OCI-LY7 (cell line): ENCODE data around the gene CFTR. TPM values are rescaled to one million over a fixed set of nuclear protein-coding genes. Genes with fewer than 3 reads are reported as not detected.

Experiments
- BruUV-seq: library from RNA; stranded (reverse); fragments of 400-500 nt; replicated peaks from 2 replicates; lab custom pipeline; 2021; lab: Mats Ljungman, UMichigan
- CTCF ChIA-PET: fragments of 300-600 bp; sonication (Branson Sonifier 250); formaldehyde crosslinking; loops from one replicate; lab custom pipeline; 2022; ENCODE audit warnings: antibody characterized with exemption; ENCODE audit not compliant: unreplicated experiment; lab: Charles Lee
- POLR2A ChIA-PET: fragments of 300-600 bp; sonication (Branson Sonifier 250); formaldehyde crosslinking; loops from one replicate; lab custom pipeline; 2022; ENCODE audit warnings: antibody characterized with exemption; lab: Charles Lee
- DNase-seq: peaks from one replicate; pipeline ENCODE4 v3.0.0-alpha.2; 2015; ENCODE audit warnings: low spot score
- H2AFZ ChIP-seq: fragments of 200-600 bp; sonication (generic), shearing (Covaris generic); 2 replicates; pipeline ENCODE4 v1.6.1; 2014; ENCODE audit warnings: mild to moderate bottlenecking, antibody characterized with exemption, low read length, moderate library complexity
- H3K27ac ChIP-seq: fragments of 200-600 bp; sonication (generic); 2 replicates; pipeline ENCODE4 v1.5.1; 2014; ENCODE audit warnings: mixed run types, low read depth, mild to moderate bottlenecking, moderate library complexity, low read length, inconsistent platforms; ENCODE audit not compliant: poor library complexity, severe bottlenecking
- H3K36me3 ChIP-seq: fragments of 200-600 bp; sonication (generic); 2 replicates; pipeline ENCODE4 v1.6.1; 2014; ENCODE audit warnings: mild to moderate bottlenecking, antibody characterized with exemption, low read length, moderate library complexity, mixed read lengths; ENCODE audit not compliant: insufficient read depth
- H3K4me1 ChIP-seq: fragments of 200-600 bp; sonication (generic); 2 replicates; pipeline ENCODE4 v1.5.1; 2014; ENCODE audit warnings: mild to moderate bottlenecking, low read length; ENCODE audit not compliant: insufficient read depth, poor library complexity, severe bottlenecking
- H3K4me2 ChIP-seq: fragments of 200-600 bp; sonication (generic); 2 replicates; pipeline ENCODE4 v1.6.1; 2014; ENCODE audit warnings: mild to moderate bottlenecking, low read length
- H3K4me3 ChIP-seq: fragments of 200-600 bp; sonication (generic); 2 replicates; pipeline ENCODE4 v1.5.1; 2014; ENCODE audit warnings: mild to moderate bottlenecking, low read depth, low read length; ENCODE audit not compliant: poor library complexity, severe bottlenecking
- H3K79me2 ChIP-seq: fragments of 200-600 bp; sonication (generic); 2 replicates; pipeline ENCODE4 v1.6.1; 2016; ENCODE audit warnings: low read depth, mild to moderate bottlenecking, low read length, moderate library complexity, mixed read lengths; ENCODE audit not compliant: insufficient read depth
- H3K9me2 ChIP-seq: fragments of 200-600 bp; sonication (generic); 2 replicates; pipeline ENCODE4 v1.6.1; 2016; ENCODE audit warnings: mild to moderate bottlenecking, low read length, mixed read lengths; ENCODE audit not compliant: insufficient read depth
- H3K9me3 ChIP-seq: fragments of 200-600 bp; sonication (generic); 2 replicates; pipeline ENCODE4 v1.6.1; 2014; ENCODE audit warnings: mild to moderate bottlenecking, mixed run types, low read length, mixed read lengths
- H4K20me1 ChIP-seq: fragments of 200-600 bp; sonication (generic); 2 replicates; pipeline ENCODE4 v1.6.1; 2014; ENCODE audit warnings: mild to moderate bottlenecking, antibody characterized with exemption, low read length, moderate library complexity, mixed read lengths; ENCODE audit not compliant: insufficient read depth
- EZH2phosphoT487 ChIP-seq: fragments of 200-600 bp; sonication (generic); IDR thresholded peaks from 2 replicates; pipeline ENCODE4 v1.6.1; 2018; ENCODE audit warnings: low read depth, borderline replicate concordance, mild to moderate bottlenecking, mixed run types, antibody characterized with exemption, low read length, moderate library complexity, mixed read lengths
- intact Hi-C: fragments of 100-400 bp; cut with micrococcal nuclease; formaldehyde crosslinking; loops from one replicate; pipeline ENCODE4 v1.10.0; 2022; ENCODE audit not compliant: unreplicated experiment
- total RNA-seq, 2 experiments: library from RNA; depleted of rRNA in 1 of 2; stranded (reverse); fragments of >200 nt in 1 of 2; shearing (Covaris generic) in 1 of 2; gene quantifications; 2 replicates each; pipeline ENCODE4 v1.2.3, GENCODE V29; 2014 to 2022
- TF ChIP-seq, protein P1 (sequence below): fragments of 200-600 bp; sonication (generic); conservative IDR thresholded peaks from 2 replicates; pipeline ENCODE4 v1.5.1; 2014; ENCODE audit warnings: mild to moderate bottlenecking, antibody characterized with exemption, low read length, moderate library complexity, mixed read lengths

The CFTR gene
- total RNA-seq, 2 experiments from 2014 or later = not detected

- Histone ChIP-seq H3K4me1 (no peaks in the 10 kb centered on the region), H2AFZ (no peak overlapping the region), H3K79me2 (no peaks in the 10 kb centered on the region), H3K9me3 (no peaks in the 10 kb centered on the region), H3K4me2 (no peak overlapping the region), H3K27ac (no peak overlapping the region), H4K20me1 (no peaks in the 10 kb centered on the region), H3K36me3 (no peaks in the 10 kb centered on the region), H3K4me3 (no peak overlapping the region), H3K9me2 (no peaks in the 10 kb centered on the region)
- intact Hi-C loops = no loop called here
- POLR2A ChIA-PET = interaction anchor here (0.6 kb wide), 1 partner anchor 149 kb away, joined by 3 read pairs; no protein-coding TSS in a partner anchor
- TF ChIP-seq EZH2phosphoT487 = no peak
- TF ChIP-seq, protein P1, sequence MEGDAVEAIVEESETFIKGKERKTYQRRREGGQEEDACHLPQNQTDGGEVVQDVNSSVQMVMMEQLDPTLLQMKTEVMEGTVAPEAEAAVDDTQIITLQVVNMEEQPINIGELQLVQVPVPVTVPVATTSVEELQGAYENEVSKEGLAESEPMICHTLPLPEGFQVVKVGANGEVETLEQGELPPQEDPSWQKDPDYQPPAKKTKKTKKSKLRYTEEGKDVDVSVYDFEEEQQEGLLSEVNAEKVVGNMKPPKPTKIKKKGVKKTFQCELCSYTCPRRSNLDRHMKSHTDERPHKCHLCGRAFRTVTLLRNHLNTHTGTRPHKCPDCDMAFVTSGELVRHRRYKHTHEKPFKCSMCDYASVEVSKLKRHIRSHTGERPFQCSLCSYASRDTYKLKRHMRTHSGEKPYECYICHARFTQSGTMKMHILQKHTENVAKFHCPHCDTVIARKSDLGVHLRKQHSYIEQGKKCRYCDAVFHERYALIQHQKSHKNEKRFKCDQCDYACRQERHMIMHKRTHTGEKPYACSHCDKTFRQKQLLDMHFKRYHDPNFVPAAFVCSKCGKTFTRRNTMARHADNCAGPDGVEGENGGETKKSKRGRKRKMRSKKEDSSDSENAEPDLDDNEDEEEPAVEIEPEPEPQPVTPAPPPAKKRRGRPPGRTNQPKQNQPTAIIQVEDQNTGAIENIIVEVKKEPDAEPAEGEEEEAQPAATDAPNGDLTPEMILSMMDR = no peak
- no peak for DNase-seq
- CTCF ChIA-PET = no interaction called here
- no TSS peak for BruUV-seq
Measured at GRCh38 chr7:117592011-117592635, 112.3 kb downstream of the CFTR start.

- Histone ChIP-seq H4K20me1 (no peaks in the 10 kb centered on the region), H3K79me2 (no peaks in the 10 kb centered on the region), H3K36me3 (no peaks in the 10 kb centered on the region), H3K4me1 (no peaks in the 10 kb centered on the region), H3K27ac (no peak overlapping the region), H3K4me3 (no peak overlapping the region), H3K9me2 (no peaks in the 10 kb centered on the region), H3K4me2 (no peak overlapping the region), H2AFZ (no peak overlapping the region), H3K9me3 (no peaks in the 10 kb centered on the region)
- intact Hi-C loops = no loop called here
- no TSS peak for BruUV-seq
- DNase-seq = no peak
- TF ChIP-seq EZH2phosphoT487 = no peak
- TF ChIP-seq, protein P1 = no peak
- POLR2A ChIA-PET = no interaction called here
- CTCF ChIA-PET = no interaction called here
Measured at GRCh38 chr7:117596134-117596533, 116.3 kb downstream of the CFTR start.

GRCh38 chr7:117597755-117598154, 117.9 kb downstream of the CFTR start:
- H3K4me3 ChIP-seq = no peak overlapping the region
- no peaks in the 10 kb centered on the region for H3K79me2 ChIP-seq
- ChIA-PET CTCF (no interaction called here), POLR2A (no interaction called here)
- H3K27ac ChIP-seq = no peak overlapping the region
- TF ChIP-seq EZH2phosphoT487 = no peak
- TF ChIP-seq, protein P1 = no peak
- no peak overlapping the region for H2AFZ ChIP-seq
- no peaks in the 10 kb centered on the region for H3K4me1 ChIP-seq
- no peak for DNase-seq
- intact Hi-C loops = no loop called here
- no peaks in the 10 kb centered on the region for H3K9me2 ChIP-seq
- no peaks in the 10 kb centered on the region for H3K9me3 ChIP-seq
- H3K36me3 ChIP-seq = no peaks in the 10 kb centered on the region
- no TSS peak for BruUV-seq
- no peaks in the 10 kb centered on the region for H4K20me1 ChIP-seq
- no peak overlapping the region for H3K4me2 ChIP-seq
